Lower lobe of right lung (tissue), 2 donors: ENCODE data around the gene NTM. TPM values are rescaled to one million over a fixed set of nuclear protein-coding genes. Genes with fewer than 3 reads are reported as not detected.

Experiments
- ATAC-seq, 2 donors: fragments of 200-7000 bp; cut with Tn5 transposase; one replicate each; pipeline ENCODE4 v1.9.1; 2020 to 2022; ENCODE audit warnings: mild to moderate bottlenecking in 2 of 2, moderate library complexity in 2 of 2
- DNase-seq: peaks from one replicate; pipeline ENCODE4 v3.0.0-alpha.2; 2020
- H3K27ac ChIP-seq: fragments of 200-600 bp; one replicate; pipeline ENCODE4 v1.8.0; 2022
- H3K27me3 ChIP-seq: fragments of 200-600 bp; one replicate; pipeline ENCODE4 v1.8.0; 2022; ENCODE audit warnings: low read depth
- H3K36me3 ChIP-seq: fragments of 200-600 bp; one replicate; pipeline ENCODE4 v1.8.0; 2022; ENCODE audit warnings: mild to moderate bottlenecking
- H3K4me1 ChIP-seq: fragments of 200-600 bp; one replicate; pipeline ENCODE4 v1.8.0; 2022
- H3K4me3 ChIP-seq: fragments of 200-600 bp; one replicate; pipeline ENCODE4 v1.8.0; 2022; ENCODE audit warnings: mild to moderate bottlenecking
- H3K9me3 ChIP-seq: fragments of 200-600 bp; one replicate; pipeline ENCODE4 v1.8.0; 2022
- intact Hi-C: fragments of 100-400 bp; cut with DNase I; formaldehyde crosslinking; loops from one replicate; pipeline ENCODE4 v1.11.0; 2022
- total RNA-seq: library from RNA; stranded (reverse); fragmentation: NEBNext Ultra II Directional; extraction: Animal tissue kit (Norgen Biotek cat#: 25700); gene quantifications from one replicate; pipeline ENCODE4 v1.2.1, GENCODE V29; 2021
- TF ChIP-seq, protein P1 (sequence below): fragments of 200-600 bp; IDR thresholded peaks from one replicate; pipeline ENCODE4 v1.8.0; 2022; ENCODE audit warnings: antibody characterized with exemption, mild to moderate bottlenecking
- donor health status: DM: no; HTN: yes; CAD: no; lungs with severe emphysema.

NTM gene
- total RNA-seq, 1 donor from 2014 or later, result 2.3 TPM

- DNase-seq (no peak), ATAC-seq (no peak)
- Histone ChIP-seq H3K36me3 (no peaks in the 10 kb centered on the region), H3K27me3 (no peaks in the 10 kb centered on the region), H3K9me3 (no peaks in the 10 kb centered on the region), H3K4me1 (no peaks in the 10 kb centered on the region), H3K4me3 (no peak overlapping the region), H3K27ac (no peak overlapping the region)
- intact Hi-C loops, result no loop called here
- TF ChIP-seq, protein P1, sequence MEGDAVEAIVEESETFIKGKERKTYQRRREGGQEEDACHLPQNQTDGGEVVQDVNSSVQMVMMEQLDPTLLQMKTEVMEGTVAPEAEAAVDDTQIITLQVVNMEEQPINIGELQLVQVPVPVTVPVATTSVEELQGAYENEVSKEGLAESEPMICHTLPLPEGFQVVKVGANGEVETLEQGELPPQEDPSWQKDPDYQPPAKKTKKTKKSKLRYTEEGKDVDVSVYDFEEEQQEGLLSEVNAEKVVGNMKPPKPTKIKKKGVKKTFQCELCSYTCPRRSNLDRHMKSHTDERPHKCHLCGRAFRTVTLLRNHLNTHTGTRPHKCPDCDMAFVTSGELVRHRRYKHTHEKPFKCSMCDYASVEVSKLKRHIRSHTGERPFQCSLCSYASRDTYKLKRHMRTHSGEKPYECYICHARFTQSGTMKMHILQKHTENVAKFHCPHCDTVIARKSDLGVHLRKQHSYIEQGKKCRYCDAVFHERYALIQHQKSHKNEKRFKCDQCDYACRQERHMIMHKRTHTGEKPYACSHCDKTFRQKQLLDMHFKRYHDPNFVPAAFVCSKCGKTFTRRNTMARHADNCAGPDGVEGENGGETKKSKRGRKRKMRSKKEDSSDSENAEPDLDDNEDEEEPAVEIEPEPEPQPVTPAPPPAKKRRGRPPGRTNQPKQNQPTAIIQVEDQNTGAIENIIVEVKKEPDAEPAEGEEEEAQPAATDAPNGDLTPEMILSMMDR, result no peak
These were observed 500.6 kb downstream of the NTM start for GRCh38 chr11:131871006-131871405.

DNA sequence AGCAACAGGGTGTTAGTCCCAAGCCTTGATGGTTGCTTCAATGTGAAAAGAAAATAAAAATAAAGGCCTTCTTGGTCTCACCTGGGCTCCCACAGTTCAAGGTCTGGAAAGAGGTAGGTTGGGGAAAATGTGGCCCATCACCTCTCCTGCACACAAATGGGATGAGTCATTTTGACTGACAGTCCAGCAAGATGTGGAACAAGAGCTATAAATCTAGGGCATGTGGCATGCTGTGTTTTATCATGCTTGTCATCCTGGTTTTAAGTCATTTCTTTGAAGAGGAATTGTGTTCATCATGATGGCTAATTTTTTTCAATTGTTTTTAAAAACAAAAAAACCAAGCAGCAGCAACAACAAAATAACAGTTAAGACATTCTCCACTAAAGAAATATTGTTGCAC, 503.7 kb downstream of the NTM start:
- Histone ChIP-seq H3K9me3 (no peaks in the 10 kb centered on the region), H3K4me1 (no peaks in the 10 kb centered on the region), H3K27me3 (no peaks in the 10 kb centered on the region), H3K4me3 (no peak overlapping the region), H3K36me3 (no peaks in the 10 kb centered on the region), H3K27ac (no peak overlapping the region)
- intact Hi-C loops, result no loop called here
- TF ChIP-seq, protein P1, result no peak
- ATAC-seq (no peak), DNase-seq (no peak)

- H3K27me3 ChIP-seq, result no peaks in the 10 kb centered on the region
- no peak overlapping the region for H3K27ac ChIP-seq
- DNase-seq, result no peak
- no peaks in the 10 kb centered on the region for H3K36me3 ChIP-seq
- H3K4me1 ChIP-seq, result no peaks in the 10 kb centered on the region
- ATAC-seq, result peak in 1 of 2 donors; percentile 38
- intact Hi-C loops, result no loop called here
- TF ChIP-seq, protein P1, result no peak
- H3K4me3 ChIP-seq, result no peak overlapping the region
- H3K9me3 ChIP-seq, result no peaks in the 10 kb centered on the region
These were observed 505.2 kb downstream of the NTM start for GRCh38 chr11:131875611-131876010.

DNA sequence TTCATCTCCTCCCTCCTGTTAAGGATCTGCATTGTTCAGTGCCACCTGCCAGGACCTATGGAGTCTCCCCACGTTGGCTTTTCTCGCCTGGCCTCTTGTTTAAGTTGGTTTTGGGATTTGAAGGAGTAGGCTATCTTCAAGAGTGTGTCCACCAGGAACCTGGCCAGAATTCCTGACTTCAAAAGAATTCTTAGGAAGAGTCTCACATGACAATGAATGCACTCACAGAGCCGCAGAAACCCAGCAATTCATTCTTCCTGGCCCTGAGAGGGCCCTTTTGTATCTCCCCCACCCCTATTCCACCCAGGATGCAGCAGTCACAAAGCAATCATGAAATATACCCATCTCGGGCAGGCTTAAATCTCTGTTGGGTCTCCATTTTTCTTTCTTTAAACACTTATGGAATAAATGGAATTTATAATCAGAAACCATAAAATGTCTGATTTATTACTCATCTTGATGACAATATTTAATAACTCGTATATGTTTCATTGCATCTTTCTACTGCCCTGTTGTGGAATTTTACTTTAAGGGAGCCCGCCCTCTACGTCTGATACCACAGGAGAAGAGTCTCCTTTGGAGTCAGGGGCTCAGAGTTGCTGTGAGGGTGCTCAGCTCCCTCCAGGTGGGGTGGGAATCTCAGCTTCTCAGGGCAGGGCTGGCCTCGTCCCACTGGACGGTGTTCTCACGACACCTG, 507.0 kb downstream of the NTM start:
- Histone ChIP-seq H3K4me1 (no peaks in the 10 kb centered on the region), H3K27me3 (no peaks in the 10 kb centered on the region), H3K4me3 (no peak overlapping the region), H3K9me3 (no peaks in the 10 kb centered on the region), H3K36me3 (no peaks in the 10 kb centered on the region), H3K27ac (no peak overlapping the region)
- ATAC-seq (no peak), DNase-seq (no peak)
- TF ChIP-seq, protein P1, result no peak
- intact Hi-C loops, result no loop called here

- Histone ChIP-seq H3K4me3 (no peak overlapping the region), H3K36me3 (no peaks in the 10 kb centered on the region), H3K27me3 (no peaks in the 10 kb centered on the region), H3K4me1 (no peaks in the 10 kb centered on the region), H3K9me3 (no peaks in the 10 kb centered on the region), H3K27ac (no peak overlapping the region)
- TF ChIP-seq, protein P1, result no peak
- DNase-seq, result no peak
- intact Hi-C loops, result no loop called here
- no peak for ATAC-seq
These were observed 509.9 kb downstream of the NTM start for GRCh38 chr11:131880316-131880715.
